Lung (tissue), 12 donors: ENCODE results near the gene MUC5AC. TPM values are rescaled to one million over a fixed set of nuclear protein-coding genes. Genes with fewer than 3 reads are reported as not detected.

ENCODE experiments used
- ATAC-seq: fragments of 200-7000 bp; cut with Tn5 transposase; one replicate; pipeline ENCODE4 v1.9.1; 2020; ENCODE audit warnings: moderate number of reproducible peaks; ENCODE audit not compliant: insufficient read depth, low FRiP score
- DNase-seq, 3 donors: peaks; one replicate each; pipeline ENCODE4 v3.0.0-alpha.2; 2013 to 2017
- H3K27ac ChIP-seq, 2 donors: one replicate each; pipeline ENCODE4 v1.5.1; 2013; ENCODE audit warnings: mild to moderate bottlenecking in 2 of 2, moderate library complexity in 2 of 2, control low read depth in 1 of 2, inconsistent platforms in 1 of 2, low read depth in 1 of 2, low read length in 1 of 2
- H3K27me3 ChIP-seq, 3 donors: one replicate each; pipeline ENCODE4 v1.5.1; 2013; ENCODE audit warnings: low read length in 2 of 3; ENCODE audit not compliant: control insufficient read depth in 3 of 3, insufficient read depth in 3 of 3
- H3K36me3 ChIP-seq, 4 donors: one replicate each; pipeline ENCODE4 v1.5.1; 2013; ENCODE audit warnings: low read length in 4 of 4, mild to moderate bottlenecking in 1 of 4, moderate library complexity in 1 of 4; ENCODE audit not compliant: control insufficient read depth in 4 of 4, insufficient read depth in 4 of 4
- H3K4me1 ChIP-seq, 5 donors: one replicate each; pipeline ENCODE4 v1.5.1; 2013; ENCODE audit warnings: low read length in 5 of 5, mild to moderate bottlenecking in 2 of 5, moderate library complexity in 1 of 5; ENCODE audit not compliant: control insufficient read depth in 5 of 5, insufficient read depth in 5 of 5
- H3K4me3 ChIP-seq: one replicate; pipeline ENCODE4 v1.5.1; 2013; ENCODE audit warnings: mild to moderate bottlenecking, control low read depth, moderate library complexity
- H3K9ac ChIP-seq, 2 donors: one replicate each; pipeline ENCODE4 v1.5.1; 2013; ENCODE audit warnings: low read length in 2 of 2, control low read depth in 1 of 2; ENCODE audit not compliant: insufficient read depth in 1 of 2
- H3K9me3 ChIP-seq, 4 donors: one replicate each; pipeline ENCODE4 v1.5.1; 2013; ENCODE audit warnings: low read length in 3 of 4, mild to moderate bottlenecking in 1 of 4, moderate library complexity in 1 of 4; ENCODE audit not compliant: control insufficient read depth in 4 of 4, insufficient read depth in 3 of 4
- CTCF ChIP-seq: IDR thresholded peaks from 2 replicates; pipeline ENCODE4 v1.5.1; 2012; ENCODE audit warnings: mild to moderate bottlenecking; ENCODE audit errors: control extremely low read depth, extremely low read depth
- WGBS, 2 donors: extraction: QIAGEN DNeasy Blood & Tissue Kit; methylation state at CpG; one replicate each; pipeline ENCODE4 v1.1.7; 2013; 5-methylcytosine and 5-hydroxymethylcytosine counted together
- polyA plus RNA-seq, 2 donors: library from polyadenylated mRNA; stranded (reverse); fragments of 200-250 nt; gene quantifications; one replicate each; pipeline ENCODE4 v1.2.1, GENCODE V29; 2013
- total RNA-seq, 2 donors: library from RNA; depleted of rRNA in 1 of 2; stranded (reverse); fragments of >200 nt in 1 of 2; gene quantifications; one replicate each; pipeline ENCODE4 v1.2.1, GENCODE V29; 2014 to 2021
- donor health status: control.
- donor health status: control.
- donor health status: Bipolar disorder and iron deficiency.
- donor health status: healthy.
- donor health status: DM: yes; HTN: yes; CAD: no.

Gene MUC5AC
- total and polyA plus RNA-seq, 4 donors = 0.46 to 1.3 (median 1.0) TPM

GRCh38 chr11:1165256-1166041, 7.7 kb downstream of the MUC5AC start:
- no peak for ATAC-seq

GRCh38 chr11:1167256-1167655, 9.5 kb downstream of the MUC5AC start:
- H3K9ac ChIP-seq = no peak overlapping the region
- H3K36me3 ChIP-seq = no peaks in the 10 kb centered on the region
- ATAC-seq = no peak
- WGBS, 2 donors = 80 to 88% methylated on average over 7 of the region's 7 CpGs
- H3K4me3 ChIP-seq = no peak overlapping the region
- H3K9me3 ChIP-seq = peaks cover 0 to 5% (median 0%) of the 10 kb centered on the region in 4 donors
- no peaks in the 10 kb centered on the region for H3K27me3 ChIP-seq
- no peaks in the 10 kb centered on the region for H3K4me1 ChIP-seq
- H3K27ac ChIP-seq = no peak overlapping the region
- no peak for TF ChIP-seq CTCF
- no peak for DNase-seq

More at GRCh38 chr11:1165256-1166041, 7.7 kb downstream of the MUC5AC start:
- 87 to 94% methylated on average over 30 of the region's 30 CpGs for WGBS, 2 donors
- no peaks in the 10 kb centered on the region for H3K36me3 ChIP-seq
- no peaks in the 10 kb centered on the region for H3K27me3 ChIP-seq
- no peak for TF ChIP-seq CTCF
- H3K9me3 ChIP-seq = peaks cover 0 to 5% (median 0%) of the 10 kb centered on the region in 4 donors
- H3K4me3 ChIP-seq = no peak overlapping the region
- no peak overlapping the region for H3K27ac ChIP-seq
- H3K4me1 ChIP-seq = no peaks in the 10 kb centered on the region
- DNase-seq = no peak
- H3K9ac ChIP-seq = no peak overlapping the region

GRCh38 chr11:1167751-1168231, 10.0 kb downstream of the MUC5AC start:
- Histone ChIP-seq H3K27me3 (no peaks in the 10 kb centered on the region), H3K4me1 (no peaks in the 10 kb centered on the region), H3K27ac (no peak overlapping the region), H3K4me3 (no peak overlapping the region), H3K9ac (no peak overlapping the region), H3K9me3 (peaks cover 0 to 5% (median 0%) of the 10 kb centered on the region in 4 donors), H3K36me3 (no peaks in the 10 kb centered on the region)
- DNase-seq (no peak), ATAC-seq (no peak)
- TF ChIP-seq CTCF = no peak
- WGBS, 2 donors = 84 to 90% methylated on average over 19 of the region's 19 CpGs
